HepG2 (cell line): ENCODE measurements around the gene PHYHIPL. TPM values are rescaled to one million over a fixed set of nuclear protein-coding genes. Genes with fewer than 3 reads are reported as not detected.

Experiments
- ATAC-seq: fragments of 200-7000 bp; cut with Tn5 transposase; 3 replicates; pipeline ENCODE4 v1.9.1; 2020; ENCODE audit warnings: mild to moderate bottlenecking, moderate library complexity
- BruUV-seq: library from RNA; stranded (reverse); fragments of 400-500 nt; replicated peaks from 2 replicates; lab custom pipeline; 2021; lab: Mats Ljungman, UMichigan
- CTCF ChIA-PET: fragments of 300-600 bp; formaldehyde crosslinking; extraction: SDS; loops from one replicate; lab custom pipeline; 2021; ENCODE audit warnings: low total read pairs, inconsistent platforms, low intra/inter-chr PET ratio; lab: Yijun Ruan, JAX
- POLR2A ChIA-PET: fragments of 350-600 bp; sonication (Branson Sonifier 250); formaldehyde crosslinking; loops from one replicate; lab custom pipeline; 2020; ENCODE audit warnings: antibody characterized with exemption, inconsistent platforms; lab: Yijun Ruan, JAX
- DNase-seq: peaks from one replicate; pipeline ENCODE4 v3.0.0-alpha.2; 2015; ENCODE audit warnings: low spot score
- FAIRE-seq: peaks from 3 replicates; lab custom pipeline; 2011; peaks lifted over from hg19 to GRCh38; lab: Jason Lieb, UNC
- H2AFZ ChIP-seq: one replicate; pipeline ENCODE4 v1.6.1; 2011; ENCODE audit warnings: low read length, inconsistent platforms
- H3K27ac ChIP-seq: fragments of 300-600 bp; 3 replicates; pipeline ENCODE4 v1.8.0; 2011; ENCODE audit warnings: mixed run types, mild to moderate bottlenecking, mixed read lengths, low read length, inconsistent platforms; ENCODE audit not compliant: insufficient read depth; ENCODE audit errors: extremely low read length
- H3K27me3 ChIP-seq, 2 experiments: fragments of 200-600 bp in 1 of 2; 2 replicates in 1 of 2; 3 replicates in 1 of 2; pipeline versions ENCODE4 v1.6.0 to v1.8.0; 2011; ENCODE audit warnings: low read length in 2 of 2, mild to moderate bottlenecking in 2 of 2, moderate library complexity in 2 of 2, inconsistent platforms in 1 of 2; ENCODE audit not compliant: insufficient read depth in 2 of 2, control insufficient read depth in 1 of 2
- H3K36me3 ChIP-seq, 2 experiments: fragments of 200-600 bp in 1 of 2; replicated peaks in 1 of 2; 2 replicates in 1 of 2; 3 replicates in 1 of 2; pipeline versions ENCODE4 v1.5.1 to v1.8.0; 2011; ENCODE audit warnings: low read length in 2 of 2, inconsistent platforms in 1 of 2; ENCODE audit not compliant: insufficient read depth in 2 of 2, control insufficient read depth in 1 of 2
- H3K4me1 ChIP-seq: 2 replicates; pipeline ENCODE4 v1.5.1; 2012; ENCODE audit warnings: low read length, inconsistent platforms; ENCODE audit not compliant: insufficient read depth
- H3K4me2 ChIP-seq: 2 replicates; pipeline ENCODE4 v1.6.0; 2011; ENCODE audit warnings: low read depth, low read length, inconsistent platforms
- H3K4me3 ChIP-seq, 3 experiments: fragments of 200-600 bp in 1 of 3; sonication (generic), shearing (Covaris generic) in 1 of 3; replicated peaks in 1 of 3; 2 replicates each; pipeline ENCODE4 v1.5.1; 2011 to 2016; ENCODE audit warnings: low read length in 3 of 3, inconsistent platforms in 2 of 3, low read depth in 2 of 3, mild to moderate bottlenecking in 2 of 3, control low read depth in 1 of 3, mixed read lengths in 1 of 3; ENCODE audit not compliant: insufficient read depth in 1 of 3
- H3K79me2 ChIP-seq: one replicate; pipeline ENCODE4 v1.6.1; 2011; ENCODE audit warnings: low read length, inconsistent platforms; ENCODE audit not compliant: insufficient read depth
- H3K9ac ChIP-seq: 2 replicates; pipeline ENCODE4 v1.6.0; 2011; ENCODE audit warnings: mild to moderate bottlenecking, low read depth, low read length, inconsistent platforms; ENCODE audit not compliant: insufficient read depth
- H3K9me3 ChIP-seq: 2 replicates; pipeline ENCODE4 v1.5.1; 2012; ENCODE audit warnings: mild to moderate bottlenecking, low read length
- H4K20me1 ChIP-seq: 2 replicates; pipeline ENCODE4 v1.6.0; 2011; ENCODE audit warnings: inconsistent platforms, mild to moderate bottlenecking, low read length, moderate library complexity; ENCODE audit not compliant: insufficient read depth
- ERF ChIP-seq: IDR thresholded peaks from 2 replicates; pipeline ENCODE4 v1.6.1; 2018; ENCODE audit warnings: missing biosample characterization, missing genetic modification reagents
- HHEX ChIP-seq: IDR thresholded peaks from 2 replicates; pipeline ENCODE4 v1.6.1; 2016; ENCODE audit warnings: control low read depth
- HNRNPK ChIP-seq: fragments of 200-400 bp; formaldehyde crosslinking; IDR thresholded peaks from 2 replicates; pipeline ENCODE4 v1.6.1; 2018; ENCODE audit warnings: low read length, low read depth, moderate library complexity, mild to moderate bottlenecking; ENCODE audit not compliant: poor library complexity, severe bottlenecking
- JARID2 ChIP-seq: sonication (generic); formaldehyde crosslinking; IDR thresholded peaks from 2 replicates; pipeline ENCODE4 v1.8.1; 2023; ENCODE audit warnings: missing genetic modification reagents, inconsistent platforms; ENCODE audit not compliant: insufficient replicate concordance
- KLF13 ChIP-seq: sonication (generic); formaldehyde crosslinking; IDR thresholded peaks from 2 replicates; pipeline ENCODE4 v1.4.0; 2020; ENCODE audit warnings: mild to moderate bottlenecking, missing genetic modification reagents
- MIER2 ChIP-seq: IDR thresholded peaks from 2 replicates; pipeline ENCODE4 v1.6.1; 2016; ENCODE audit warnings: missing biosample characterization, missing genetic modification reagents
- MIER3 ChIP-seq: IDR thresholded peaks from 2 replicates; pipeline ENCODE4 v1.6.1; 2016; ENCODE audit warnings: missing compliant biosample characterization, borderline replicate concordance
- NFE2L2 ChIP-seq: fragments of 150-350 bp; IDR thresholded peaks from 2 replicates; pipeline ENCODE4 v1.6.1; 2014; ENCODE audit warnings: low read length
- PCBP1 ChIP-seq: fragments of 200-400 bp; formaldehyde crosslinking; IDR thresholded peaks from 2 replicates; pipeline ENCODE4 v1.6.1; 2017; ENCODE audit warnings: mild to moderate bottlenecking, low read depth, low read length, borderline replicate concordance
- PPARG ChIP-seq: conservative IDR thresholded peaks from 2 replicates; pipeline ENCODE4 v1.6.1; 2016; ENCODE audit warnings: missing biosample characterization, missing genetic modification reagents
- RFXANK ChIP-seq: IDR thresholded peaks from 2 replicates; pipeline ENCODE4 v1.6.1; 2016
- SMC3 ChIP-seq: IDR thresholded peaks from 2 replicates; pipeline ENCODE4 v1.6.1; 2011; ENCODE audit warnings: low read length, improper control_type of control experiment
- TBX2 ChIP-seq: sonication (generic); formaldehyde crosslinking; IDR thresholded peaks from 2 replicates; pipeline ENCODE4 v1.5.0; 2020; ENCODE audit warnings: missing genetic modification reagents, mild to moderate bottlenecking, borderline replicate concordance
- ZFX ChIP-seq: sonication (generic); formaldehyde crosslinking; IDR thresholded peaks from 2 replicates; pipeline ENCODE4 v1.4.0; 2020; ENCODE audit warnings: mild to moderate bottlenecking, low read depth, missing genetic modification reagents, moderate library complexity
- ZNF460 ChIP-seq: sonication (generic); formaldehyde crosslinking; IDR thresholded peaks from 2 replicates; pipeline ENCODE4 v1.5.1; 2020; ENCODE audit warnings: missing genetic modification reagents, mild to moderate bottlenecking, borderline replicate concordance
- ZNF607 ChIP-seq: sonication (generic); formaldehyde crosslinking; IDR thresholded peaks from 2 replicates; pipeline ENCODE4 v1.5.1; 2020; ENCODE audit warnings: missing genetic modification reagents, mild to moderate bottlenecking, borderline replicate concordance
- ZNF780A ChIP-seq: sonication (generic); formaldehyde crosslinking; IDR thresholded peaks from 2 replicates; pipeline ENCODE4 v1.8.0; 2022; ENCODE audit warnings: mild to moderate bottlenecking, missing genetic modification reagents, moderate library complexity
- WGBS: methylation state at CpG from one replicate; pipeline ENCODE4 v1.1.6; 2017; ENCODE audit warnings: low lambda C conversion rate; 5-methylcytosine and 5-hydroxymethylcytosine counted together
- in situ Hi-C: cut with HindIII; loops from 2 replicates; pipeline ENCODE4 v1.10.0; 2017; ENCODE audit warnings: low pct_unique_long_range_greater_than_20kb; ENCODE audit not compliant: extremely low pct_ligation_motif_present
- intact Hi-C: fragments of 100-400 bp; cut with micrococcal nuclease; formaldehyde crosslinking; loops from one replicate; pipeline ENCODE4 v1.10.0; 2022; ENCODE audit not compliant: unreplicated experiment
- polyA plus RNA-seq, 8 experiments: library from polyadenylated mRNA; depleted of rRNA in 3 of 8; stranded (reverse) in 7 of 8; unstranded in 1 of 8; fragments of >200 nt; fragmentation: Illumina TruSeq in 4 of 8; extraction: Trizol in 4 of 8; gene quantifications; 2 replicates each; pipeline versions ENCODE4 v1.2.1 to v1.2.3, GENCODE V29; 2011 to 2016; ENCODE audit warnings: low read depth in 4 of 8, missing spikeins in 1 of 8, mixed read lengths in 1 of 8; ENCODE audit not compliant: insufficient read depth in 1 of 8
- total RNA-seq, 5 experiments: library from RNA; depleted of rRNA; stranded (reverse); fragments of >200 nt; fragmentation: Illumina TruSeq; extraction: Trizol; gene quantifications; 2 replicates each; pipeline ENCODE4 v1.2.3, GENCODE V29; 2016; ENCODE audit warnings: low read depth in 1 of 5
- TF ChIP-seq, protein P1 (sequence below): sonication (generic); formaldehyde crosslinking; IDR thresholded peaks from 2 replicates; pipeline ENCODE4 v1.8.0; 2022; ENCODE audit warnings: missing genetic modification reagents, mild to moderate bottlenecking, borderline replicate concordance
- TF ChIP-seq, protein P2 (sequence below): sonication (generic); formaldehyde crosslinking; IDR thresholded peaks from 2 replicates; pipeline ENCODE4 v1.8.0; 2022; ENCODE audit warnings: mild to moderate bottlenecking, missing genetic modification reagents

Gene PHYHIPL
- total and polyA plus RNA-seq, 2 of the 13 experiments (the other 11 are each of a cell fraction or from before 2014, with no cell fraction given) = 40.6 to 78.5 TPM

DNA sequence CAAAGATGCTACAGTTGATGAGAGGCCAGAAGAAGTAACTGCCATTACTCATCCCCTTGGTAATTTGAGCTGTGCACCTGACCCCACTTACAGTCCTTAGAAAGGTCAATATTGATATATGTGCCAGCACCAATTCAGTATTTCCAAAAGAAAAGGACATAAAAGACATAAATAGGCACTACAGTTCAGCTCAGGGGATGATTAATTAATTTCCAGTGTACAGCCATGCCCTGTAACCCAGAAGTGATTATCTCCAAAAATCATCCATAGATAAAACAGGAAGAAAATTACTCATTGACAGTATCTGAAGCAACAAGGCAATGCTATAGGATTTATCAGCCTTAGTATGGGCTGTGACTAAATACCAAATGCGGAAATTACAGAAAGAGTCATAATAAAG, 82.4 kb downstream of the PHYHIPL start:
- BruUV-seq = TSS peak; percentile 1
- H3K9me3 ChIP-seq = no peaks in the 10 kb centered on the region
- H3K4me2 ChIP-seq = no peak overlapping the region
- H3K36me3 ChIP-seq = no peaks in the 10 kb centered on the region; a peak in 1 of 5 replicates
- no peaks in the 10 kb centered on the region for H3K79me2 ChIP-seq
- no peak overlapping the region for H2AFZ ChIP-seq
- in situ Hi-C loops (no loop called here), intact Hi-C loops (no loop called here)
- H3K4me1 ChIP-seq = no peaks in the 10 kb centered on the region
- ChIA-PET POLR2A (no interaction called here), CTCF (no interaction called here)
- WGBS = 97% methylated on average over 1 of the region's 1 CpG
- no peak overlapping the region for H3K4me3 ChIP-seq
- TF ChIP-seq ZFX (CRISPR knock-in tag) = no peak
- no peak for TF ChIP-seq JARID2 (CRISPR knock-in tag)
- no peak for TF ChIP-seq HHEX (CRISPR knock-in tag)
- TF ChIP-seq, protein P1, sequence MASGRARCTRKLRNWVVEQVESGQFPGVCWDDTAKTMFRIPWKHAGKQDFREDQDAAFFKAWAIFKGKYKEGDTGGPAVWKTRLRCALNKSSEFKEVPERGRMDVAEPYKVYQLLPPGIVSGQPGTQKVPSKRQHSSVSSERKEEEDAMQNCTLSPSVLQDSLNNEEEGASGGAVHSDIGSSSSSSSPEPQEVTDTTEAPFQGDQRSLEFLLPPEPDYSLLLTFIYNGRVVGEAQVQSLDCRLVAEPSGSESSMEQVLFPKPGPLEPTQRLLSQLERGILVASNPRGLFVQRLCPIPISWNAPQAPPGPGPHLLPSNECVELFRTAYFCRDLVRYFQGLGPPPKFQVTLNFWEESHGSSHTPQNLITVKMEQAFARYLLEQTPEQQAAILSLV (CRISPR knock-in tag) = no peak
- TF ChIP-seq ZNF460 (CRISPR knock-in tag) = no peak
- no peak for TF ChIP-seq TBX2 (CRISPR knock-in tag)
- no peaks in the 10 kb centered on the region for H4K20me1 ChIP-seq
- DNase-seq (no peak), FAIRE-seq (no peak), ATAC-seq (no peak)
- no peaks in the 10 kb centered on the region for H3K27me3 ChIP-seq
- H3K27ac ChIP-seq = no peak overlapping the region
- no peak overlapping the region for H3K9ac ChIP-seq

DNA sequence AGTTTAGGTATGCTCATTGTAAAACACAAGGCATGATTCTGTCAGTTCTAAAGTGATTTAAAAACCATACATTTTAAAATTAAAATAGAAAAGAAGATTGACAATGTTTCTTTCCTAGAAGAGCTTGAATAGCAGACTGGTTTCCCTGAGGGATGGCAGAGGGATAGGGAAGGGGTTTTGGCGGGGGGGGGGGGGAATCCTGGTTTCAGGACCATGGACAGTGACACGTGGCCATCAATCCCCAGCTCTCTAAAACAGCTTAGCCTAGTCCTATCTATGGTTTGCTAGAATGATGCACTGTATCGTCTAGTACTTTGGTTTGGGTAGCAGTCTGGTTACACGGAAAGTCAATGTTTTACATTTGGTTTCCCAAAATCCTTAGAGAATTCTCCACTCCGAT, 88.7 kb downstream of the PHYHIPL start:
- Histone ChIP-seq H3K9me3 (no peaks in the 10 kb centered on the region), H2AFZ (no peak overlapping the region), H3K27me3 (no peaks in the 10 kb centered on the region), H3K4me1 (no peaks in the 10 kb centered on the region), H4K20me1 (no peaks in the 10 kb centered on the region), H3K79me2 (no peaks in the 10 kb centered on the region), H3K4me2 (no peak overlapping the region), H3K9ac (no peak overlapping the region), H3K27ac (no peak overlapping the region), H3K36me3 (no peaks in the 10 kb centered on the region; a peak in 1 of 5 replicates), H3K4me3 (no peak overlapping the region)
- in situ Hi-C loops = no loop called here
- no peak for DNase-seq
- ChIA-PET POLR2A (no interaction called here), CTCF (no interaction called here)
- ATAC-seq = no peak
- no peak for FAIRE-seq
- intact Hi-C loops = no loop called here
- no TSS peak for BruUV-seq
- WGBS = 99% methylated on average over 4 of the region's 5 CpGs
- TF ChIP-seq MIER2 (CRISPR knock-in tag) (peak; percentile 84; the same call in 1 of the 2 replicates), ERF (CRISPR knock-in tag) (no peak), PPARG (CRISPR knock-in tag) (no peak), MIER3 (CRISPR knock-in tag) (no peak), ZNF780A (CRISPR knock-in tag) (no peak), ZNF607 (CRISPR knock-in tag) (no peak), KLF13 (no peak), RFXANK (CRISPR knock-in tag) (no peak), HNRNPK (peak; percentile 89), PCBP1 (0 out of 2 replicates have a peak, but pooled peaks have one; percentile 38), SMC3 (no peak), NFE2L2 (no peak)
- TF ChIP-seq, protein P2, sequence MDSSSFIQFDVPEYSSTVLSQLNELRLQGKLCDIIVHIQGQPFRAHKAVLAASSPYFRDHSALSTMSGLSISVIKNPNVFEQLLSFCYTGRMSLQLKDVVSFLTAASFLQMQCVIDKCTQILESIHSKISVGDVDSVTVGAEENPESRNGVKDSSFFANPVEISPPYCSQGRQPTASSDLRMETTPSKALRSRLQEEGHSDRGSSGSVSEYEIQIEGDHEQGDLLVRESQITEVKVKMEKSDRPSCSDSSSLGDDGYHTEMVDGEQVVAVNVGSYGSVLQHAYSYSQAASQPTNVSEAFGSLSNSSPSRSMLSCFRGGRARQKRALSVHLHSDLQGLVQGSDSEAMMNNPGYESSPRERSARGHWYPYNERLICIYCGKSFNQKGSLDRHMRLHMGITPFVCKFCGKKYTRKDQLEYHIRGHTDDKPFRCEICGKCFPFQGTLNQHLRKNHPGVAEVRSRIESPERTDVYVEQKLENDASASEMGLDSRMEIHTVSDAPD (CRISPR knock-in tag) = no peak
